HG03460 (cell line): Measurements from ENCODE around the gene PPM1L.

Experiments
- ATAC-seq: cut with Tn5 transposase; IDR thresholded peaks from one replicate; pipeline ENCODE4 v1.9.1; 2021; ENCODE audit not compliant: unreplicated experiment

PPM1L gene

DNA sequence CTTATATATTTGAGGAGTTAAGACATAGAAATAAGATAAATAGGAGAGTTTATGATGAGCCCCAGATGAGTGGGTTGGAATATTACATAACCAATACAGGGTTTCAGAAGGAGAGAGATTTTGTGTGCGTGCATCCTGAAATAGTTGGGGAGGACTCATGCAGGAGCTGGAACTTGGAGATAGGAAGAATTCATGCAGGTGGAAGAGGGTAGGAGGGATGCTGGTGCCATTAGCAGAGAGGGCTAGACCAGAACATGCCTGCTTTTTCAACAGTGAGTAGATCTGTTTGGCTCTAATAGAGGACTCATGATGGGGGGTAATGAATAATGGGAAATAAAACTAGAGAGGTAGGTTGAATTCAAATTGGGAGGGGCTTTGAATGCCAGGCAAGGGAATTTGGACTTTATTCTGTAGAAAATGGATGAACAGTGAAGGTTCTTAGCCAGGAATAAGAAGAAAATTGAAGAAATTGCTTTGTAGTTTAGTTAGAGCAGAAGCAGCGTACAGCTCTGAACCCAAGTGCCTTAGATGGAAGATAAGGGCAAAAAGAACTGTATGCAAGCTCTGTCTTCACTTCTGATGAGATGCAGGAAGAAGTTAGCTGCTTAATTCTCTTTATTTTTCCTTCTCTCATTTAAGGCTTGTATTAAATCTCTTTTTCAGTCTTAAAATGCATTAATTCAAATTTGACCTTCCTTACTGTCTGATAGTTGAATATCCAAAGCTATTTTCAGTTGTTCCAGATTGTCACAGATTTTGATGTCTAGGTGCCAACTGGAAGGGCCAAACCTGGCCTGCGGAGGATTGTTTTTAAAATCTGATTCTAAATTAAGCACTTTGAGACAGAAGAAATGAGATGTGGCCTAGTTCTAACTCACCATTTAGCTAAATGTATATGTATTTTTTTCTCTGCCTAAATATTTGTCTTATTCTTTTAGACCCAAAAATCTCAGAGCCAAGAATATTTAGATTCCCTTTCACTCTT, 86.3 kb downstream of the PPM1L start:
- ATAC-seq: no peak

GRCh38 chr3:160851629-160852210, 95.7 kb downstream of the PPM1L start:
- ATAC-seq: no peak

DNA sequence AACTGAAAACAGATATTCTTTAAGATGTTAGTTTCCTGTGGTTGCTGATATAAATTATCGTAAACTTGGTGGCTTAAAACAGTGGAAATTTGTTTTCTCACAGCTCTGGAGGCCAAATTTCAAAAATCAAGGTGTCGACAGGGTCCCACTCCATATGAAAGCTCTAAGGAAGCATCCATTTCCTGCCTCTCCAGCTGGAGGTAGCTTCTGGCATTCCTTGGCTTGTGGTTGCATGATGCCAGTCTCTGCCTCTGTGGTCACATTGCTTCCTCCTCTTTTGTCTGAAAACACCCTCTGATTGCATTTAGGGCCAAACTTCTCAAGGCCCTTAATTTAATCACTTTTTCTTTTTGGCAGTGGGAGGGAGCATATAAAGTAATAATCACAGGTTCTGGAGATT, 96.8 kb downstream of the PPM1L start:
- ATAC-seq: no peak

DNA sequence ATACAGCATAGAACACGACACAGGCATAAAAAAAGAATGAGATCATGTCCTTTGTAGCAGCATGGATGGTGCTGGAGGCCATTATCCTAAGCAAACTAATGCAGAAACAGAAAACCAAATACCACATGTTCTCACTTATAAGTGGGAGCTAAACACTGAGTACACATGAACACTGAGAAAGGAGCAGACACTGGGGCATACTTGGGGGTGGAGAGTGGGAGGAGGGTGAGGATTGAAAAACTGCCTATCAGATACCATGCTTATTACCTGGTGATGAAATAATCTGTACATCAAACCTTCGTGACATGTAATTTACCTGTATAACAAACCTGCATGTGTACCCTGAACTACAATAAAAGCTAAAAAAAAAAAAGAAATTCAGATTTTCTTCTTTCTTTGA, 100.4 kb downstream of the PPM1L start:
- ATAC-seq: no peak

- ATAC-seq: no peak
These were observed 101.6 kb downstream of the PPM1L start for GRCh38 chr3:160857476-160858119.

DNA sequence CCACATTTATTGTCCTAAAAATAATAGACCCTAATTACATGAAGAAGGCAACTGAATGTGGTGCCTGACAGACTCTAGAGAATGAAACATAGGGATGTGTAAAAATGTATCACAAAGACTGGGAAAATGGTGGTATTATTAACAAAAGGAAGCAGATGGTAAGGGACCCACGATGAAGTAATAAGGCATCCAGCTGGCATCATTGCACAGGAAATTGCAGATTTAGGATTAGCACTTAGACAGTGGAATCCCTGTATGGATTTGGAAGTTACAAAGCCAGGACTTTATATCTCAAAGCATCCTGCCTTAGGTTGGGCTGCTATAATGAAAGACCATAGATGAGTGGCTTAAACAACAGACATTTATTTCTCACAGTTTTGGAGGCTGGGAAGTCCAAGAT, 104.3 kb downstream of the PPM1L start:
- ATAC-seq: no peak

- ATAC-seq: no peak
These were observed 113.8 kb downstream of the PPM1L start for GRCh38 chr3:160869825-160870224.

DNA sequence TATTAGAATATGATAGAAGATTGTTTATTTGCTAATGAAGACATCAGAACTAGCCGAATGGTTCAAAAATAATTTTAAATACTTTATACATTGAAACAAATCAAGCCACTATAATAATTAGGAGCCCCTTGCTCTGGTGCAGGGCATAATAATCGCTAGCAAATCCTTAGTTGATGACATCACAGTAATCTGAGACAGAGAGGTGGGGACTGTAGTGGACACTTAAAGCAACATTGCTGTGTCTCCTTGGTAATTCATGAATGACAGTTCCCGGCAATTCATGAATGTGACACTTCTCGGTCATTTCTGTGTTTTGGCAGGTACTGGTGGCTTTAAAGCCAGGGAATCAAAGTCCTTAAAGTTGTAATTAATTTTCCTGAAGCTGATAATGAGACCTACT, 114.3 kb downstream of the PPM1L start:
- no peak for ATAC-seq

DNA sequence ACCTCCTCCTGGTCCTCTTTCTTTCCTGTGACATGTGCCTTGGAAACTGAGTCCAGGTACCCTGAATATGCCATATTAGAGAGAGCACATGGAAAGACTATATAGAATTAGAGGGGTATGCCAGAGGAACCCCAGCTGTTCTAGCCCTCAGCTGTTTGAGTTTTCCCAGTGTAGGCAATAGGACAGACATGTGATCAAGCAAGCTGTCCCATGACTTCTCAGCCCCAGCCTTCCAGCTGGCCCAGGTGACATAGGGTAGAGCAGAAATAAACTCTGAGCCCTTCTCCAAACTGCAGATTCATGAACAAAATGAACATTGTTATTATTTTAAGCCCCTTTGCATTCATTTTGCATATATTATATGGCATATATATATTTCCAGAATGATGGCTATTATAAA, 118.7 kb downstream of the PPM1L start:
- no peak for ATAC-seq

DNA sequence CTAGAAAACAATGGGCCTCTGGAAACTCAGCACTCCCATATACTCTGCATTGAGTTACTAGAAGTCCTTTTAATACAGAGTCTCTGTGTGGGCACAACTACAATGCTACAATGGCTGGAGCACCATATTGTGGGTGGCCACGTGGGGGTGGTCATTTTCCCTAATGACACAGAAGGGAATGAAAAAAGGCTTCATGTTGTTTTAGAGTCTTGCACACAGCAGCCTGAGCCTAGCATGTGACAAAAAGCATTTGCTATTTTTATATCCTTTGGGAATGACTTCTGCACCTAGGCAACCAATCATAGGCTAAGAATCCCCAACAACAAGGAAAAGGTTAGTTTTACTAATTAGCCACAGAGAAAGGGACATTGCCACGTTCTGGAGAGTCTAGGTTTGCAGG, 120.6 kb downstream of the PPM1L start:
- ATAC-seq: no peak

- ATAC-seq: no peak
These were observed 123.8 kb downstream of the PPM1L start for GRCh38 chr3:160879859-160880258.

DNA sequence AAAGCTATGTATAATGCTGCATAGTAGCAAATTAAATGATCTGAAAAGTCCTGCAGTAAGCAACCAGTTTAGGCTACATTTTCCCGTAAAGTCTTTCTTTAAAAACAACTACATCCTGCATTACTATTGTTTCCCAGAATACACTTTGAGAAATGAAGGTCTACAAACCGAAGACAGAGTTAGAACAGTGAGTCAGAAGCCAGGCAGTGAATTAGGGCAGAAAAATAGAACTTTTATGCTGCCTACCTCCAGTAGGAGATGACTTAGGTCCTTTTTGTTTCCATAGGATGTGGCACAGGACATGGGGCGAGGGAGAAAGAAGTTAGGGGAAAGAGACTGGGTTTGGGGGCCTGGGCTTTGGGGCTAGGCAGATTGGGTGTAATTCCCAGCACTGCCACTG, 127.3 kb downstream of the PPM1L start:
- ATAC-seq: no peak

DNA sequence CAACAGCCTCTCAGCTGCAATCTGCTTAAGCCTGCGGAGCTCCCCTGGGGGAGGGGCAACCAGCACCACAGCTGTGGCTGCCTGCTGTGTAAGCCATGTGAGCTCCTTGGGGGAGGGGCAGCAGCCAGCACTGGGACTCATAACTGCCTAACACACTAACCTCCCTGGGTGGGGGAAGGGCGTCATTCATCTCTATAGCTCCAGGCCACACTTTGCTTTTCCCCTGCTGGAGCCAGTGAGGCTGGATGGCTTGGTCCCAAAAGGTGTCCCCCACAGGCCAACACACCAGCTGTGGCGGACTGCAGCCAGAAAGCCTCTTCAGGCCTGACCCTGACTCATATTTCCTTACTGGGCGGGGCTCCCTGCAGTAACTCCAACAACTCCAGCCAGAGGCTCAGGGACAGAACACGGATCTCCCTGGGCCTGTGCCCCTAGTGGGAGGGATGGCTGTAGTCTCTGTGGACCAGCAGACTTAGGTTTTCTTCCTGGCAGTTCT, 129.8 kb downstream of the PPM1L start:
- peak; percentile 31 for ATAC-seq

DNA sequence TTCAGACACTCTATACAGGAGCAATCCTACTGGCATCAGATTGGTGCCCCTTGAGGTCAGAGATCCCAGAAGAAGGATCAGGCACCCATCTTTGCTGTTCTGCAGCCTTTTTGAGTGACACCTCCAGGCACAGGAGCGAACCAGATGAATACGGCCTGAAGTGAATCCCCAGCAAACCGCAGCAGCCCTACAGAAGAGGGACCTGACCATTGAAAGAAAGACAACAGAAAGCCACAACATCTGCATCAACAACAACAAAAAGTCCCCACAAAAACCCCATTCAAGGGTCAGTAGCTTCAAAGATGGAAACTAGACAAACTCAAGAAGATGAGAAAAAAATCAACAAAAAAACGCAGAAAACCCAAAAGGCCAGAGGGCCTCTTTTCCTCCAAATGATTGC, 130.4 kb downstream of the PPM1L start:
- ATAC-seq: peak; percentile 83

DNA sequence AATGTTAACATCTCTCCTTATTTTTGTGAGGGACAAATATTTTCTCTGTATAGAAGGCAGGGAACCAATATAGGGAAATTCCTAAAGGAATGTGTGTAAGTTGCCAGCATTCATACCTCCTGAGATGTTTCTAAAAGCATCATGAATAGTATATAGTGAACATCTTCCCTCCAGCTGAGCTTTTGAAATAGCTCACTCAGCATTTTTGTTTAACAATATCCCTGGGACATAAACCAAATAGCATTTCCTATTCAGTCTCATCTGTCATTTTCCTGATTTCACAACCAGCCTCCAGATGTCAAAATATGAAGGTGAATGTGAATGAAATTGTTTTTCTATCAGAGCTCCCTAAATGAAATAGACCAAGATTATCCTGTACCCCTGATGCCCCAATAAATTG, 137.2 kb downstream of the PPM1L start:
- no peak for ATAC-seq

DNA sequence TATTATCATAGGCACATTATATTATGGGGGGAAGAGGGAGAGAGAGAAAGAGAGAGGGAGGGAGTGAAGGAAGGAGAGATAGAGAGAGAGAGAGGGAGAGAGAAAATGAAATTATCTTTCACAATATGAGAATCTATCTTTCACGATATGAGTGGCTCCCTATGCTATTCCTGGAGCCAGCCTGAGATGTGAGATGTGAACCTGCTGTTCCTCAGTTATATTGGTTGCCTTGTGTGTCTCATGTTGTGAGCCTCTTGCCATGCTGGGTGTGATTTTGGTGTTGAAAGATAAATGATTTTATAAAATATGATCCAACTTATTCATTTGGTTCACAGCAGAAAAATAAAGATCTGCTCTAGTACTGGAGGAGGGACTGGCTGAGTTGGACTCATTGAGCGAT, 148.7 kb downstream of the PPM1L start:
- no peak for ATAC-seq

- no peak for ATAC-seq
These were observed 150.6 kb downstream of the PPM1L start for GRCh38 chr3:160906646-160907045.

GRCh38 chr3:160909917-160910316, 153.9 kb downstream of the PPM1L start:
- no peak for ATAC-seq

- no peak for ATAC-seq
These were observed 155.4 kb downstream of the PPM1L start for GRCh38 chr3:160911411-160911810.

- no peak for ATAC-seq
These were observed 160.4 kb downstream of the PPM1L start for GRCh38 chr3:160916472-160916871.

DNA sequence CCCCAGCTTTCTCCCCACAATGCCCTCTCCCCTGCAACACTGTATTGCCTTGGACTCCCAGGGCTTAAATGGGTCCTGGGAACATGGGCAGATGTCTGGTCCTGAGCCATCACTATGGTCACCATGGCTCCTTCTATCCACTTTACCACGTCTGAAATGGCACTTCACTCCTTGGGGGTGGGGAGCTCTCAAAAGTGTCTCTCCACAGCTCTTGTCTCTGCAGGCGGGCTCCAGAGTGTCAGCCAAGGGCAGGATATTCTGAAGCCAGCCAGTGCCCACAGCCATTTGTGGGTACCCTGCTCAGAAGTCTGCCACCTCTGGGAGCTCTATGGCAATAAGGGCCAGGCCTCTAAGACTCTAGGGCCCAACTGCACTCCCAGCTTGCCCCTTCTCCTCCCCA, 163.9 kb downstream of the PPM1L start:
- no peak for ATAC-seq
